OCI-LY7 (cell line): ENCODE data around the gene DNASE1L3. TPM values are rescaled to one million over a fixed set of nuclear protein-coding genes. Genes with fewer than 3 reads are reported as not detected.

ENCODE experiments used
- BruUV-seq: library from RNA; stranded (reverse); fragments of 400-500 nt; replicated peaks from 2 replicates; lab custom pipeline; 2021; lab: Mats Ljungman, UMichigan
- CTCF ChIA-PET: fragments of 300-600 bp; sonication (Branson Sonifier 250); formaldehyde crosslinking; loops from one replicate; lab custom pipeline; 2022; ENCODE audit warnings: antibody characterized with exemption; ENCODE audit not compliant: unreplicated experiment; lab: Charles Lee
- POLR2A ChIA-PET: fragments of 300-600 bp; sonication (Branson Sonifier 250); formaldehyde crosslinking; loops from one replicate; lab custom pipeline; 2022; ENCODE audit warnings: antibody characterized with exemption; lab: Charles Lee
- DNase-seq: peaks from one replicate; pipeline ENCODE4 v3.0.0-alpha.2; 2015; ENCODE audit warnings: low spot score
- H2AFZ ChIP-seq: fragments of 200-600 bp; sonication (generic), shearing (Covaris generic); 2 replicates; pipeline ENCODE4 v1.6.1; 2014; ENCODE audit warnings: mild to moderate bottlenecking, antibody characterized with exemption, low read length, moderate library complexity
- H3K27ac ChIP-seq: fragments of 200-600 bp; sonication (generic); 2 replicates; pipeline ENCODE4 v1.5.1; 2014; ENCODE audit warnings: mixed run types, low read depth, mild to moderate bottlenecking, moderate library complexity, low read length, inconsistent platforms; ENCODE audit not compliant: poor library complexity, severe bottlenecking
- H3K36me3 ChIP-seq: fragments of 200-600 bp; sonication (generic); 2 replicates; pipeline ENCODE4 v1.6.1; 2014; ENCODE audit warnings: mild to moderate bottlenecking, antibody characterized with exemption, low read length, moderate library complexity, mixed read lengths; ENCODE audit not compliant: insufficient read depth
- H3K4me1 ChIP-seq: fragments of 200-600 bp; sonication (generic); 2 replicates; pipeline ENCODE4 v1.5.1; 2014; ENCODE audit warnings: mild to moderate bottlenecking, low read length; ENCODE audit not compliant: insufficient read depth, poor library complexity, severe bottlenecking
- H3K4me2 ChIP-seq: fragments of 200-600 bp; sonication (generic); 2 replicates; pipeline ENCODE4 v1.6.1; 2014; ENCODE audit warnings: mild to moderate bottlenecking, low read length
- H3K4me3 ChIP-seq: fragments of 200-600 bp; sonication (generic); 2 replicates; pipeline ENCODE4 v1.5.1; 2014; ENCODE audit warnings: mild to moderate bottlenecking, low read depth, low read length; ENCODE audit not compliant: poor library complexity, severe bottlenecking
- H3K79me2 ChIP-seq: fragments of 200-600 bp; sonication (generic); 2 replicates; pipeline ENCODE4 v1.6.1; 2016; ENCODE audit warnings: low read depth, mild to moderate bottlenecking, low read length, moderate library complexity, mixed read lengths; ENCODE audit not compliant: insufficient read depth
- H3K9me2 ChIP-seq: fragments of 200-600 bp; sonication (generic); 2 replicates; pipeline ENCODE4 v1.6.1; 2016; ENCODE audit warnings: mild to moderate bottlenecking, low read length, mixed read lengths; ENCODE audit not compliant: insufficient read depth
- H3K9me3 ChIP-seq: fragments of 200-600 bp; sonication (generic); 2 replicates; pipeline ENCODE4 v1.6.1; 2014; ENCODE audit warnings: mild to moderate bottlenecking, mixed run types, low read length, mixed read lengths
- H4K20me1 ChIP-seq: fragments of 200-600 bp; sonication (generic); 2 replicates; pipeline ENCODE4 v1.6.1; 2014; ENCODE audit warnings: mild to moderate bottlenecking, antibody characterized with exemption, low read length, moderate library complexity, mixed read lengths; ENCODE audit not compliant: insufficient read depth
- EZH2phosphoT487 ChIP-seq: fragments of 200-600 bp; sonication (generic); IDR thresholded peaks from 2 replicates; pipeline ENCODE4 v1.6.1; 2018; ENCODE audit warnings: low read depth, borderline replicate concordance, mild to moderate bottlenecking, mixed run types, antibody characterized with exemption, low read length, moderate library complexity, mixed read lengths
- intact Hi-C: fragments of 100-400 bp; cut with micrococcal nuclease; formaldehyde crosslinking; loops from one replicate; pipeline ENCODE4 v1.10.0; 2022; ENCODE audit not compliant: unreplicated experiment
- total RNA-seq, 2 experiments: library from RNA; depleted of rRNA in 1 of 2; stranded (reverse); fragments of >200 nt in 1 of 2; shearing (Covaris generic) in 1 of 2; gene quantifications; 2 replicates each; pipeline ENCODE4 v1.2.3, GENCODE V29; 2014 to 2022
- TF ChIP-seq, protein P1 (sequence below): fragments of 200-600 bp; sonication (generic); conservative IDR thresholded peaks from 2 replicates; pipeline ENCODE4 v1.5.1; 2014; ENCODE audit warnings: mild to moderate bottlenecking, antibody characterized with exemption, low read length, moderate library complexity, mixed read lengths

Gene DNASE1L3
- total RNA-seq, 2 experiments from 2014 or later = 1.3 TPM; not detected in 1

DNA sequence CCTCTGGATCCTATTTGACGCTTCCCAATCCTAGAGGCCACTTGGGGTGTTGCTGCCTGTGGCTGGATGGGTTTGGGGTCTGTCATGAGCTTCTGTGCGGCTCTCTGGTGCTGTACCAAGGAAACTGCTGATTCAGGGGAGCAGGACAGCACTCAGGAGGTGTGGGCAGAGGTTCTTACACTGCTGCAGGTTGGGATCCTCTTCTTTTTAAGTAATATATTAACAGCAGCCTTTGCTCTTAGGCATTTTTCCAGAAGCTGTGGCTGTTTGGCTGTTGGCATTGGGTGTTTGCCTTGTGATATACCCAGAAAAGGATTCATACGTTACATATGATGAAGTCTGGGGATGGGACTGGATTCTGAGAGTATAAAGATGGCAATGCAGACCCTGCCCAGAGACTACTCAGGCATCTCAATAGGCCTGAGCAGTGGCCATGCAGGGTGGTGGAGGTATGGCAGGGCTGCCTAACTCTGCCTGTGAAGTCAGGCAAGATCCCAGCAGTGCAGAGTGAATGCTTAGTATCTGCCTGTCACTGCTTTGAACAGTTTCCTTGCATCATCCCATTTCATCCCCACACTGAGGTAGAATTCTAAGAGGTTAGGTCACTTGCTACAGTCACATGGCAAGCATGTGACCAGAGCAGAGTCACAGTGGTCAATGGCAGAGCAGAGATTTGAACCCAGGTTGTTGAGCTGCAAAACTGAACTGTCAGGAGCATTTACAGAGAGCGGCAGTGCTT is 30.7 kb upstream of the DNASE1L3 start:
- Histone ChIP-seq H3K9me3 (no peaks in the 10 kb centered on the region), H3K79me2 (no peaks in the 10 kb centered on the region), H3K4me1 (peaks cover 14% of the 10 kb centered on the region), H3K27ac (no peak overlapping the region), H2AFZ (no peak overlapping the region), H4K20me1 (no peaks in the 10 kb centered on the region), H3K9me2 (no peaks in the 10 kb centered on the region), H3K36me3 (no peaks in the 10 kb centered on the region), H3K4me3 (no peak overlapping the region), H3K4me2 (no peak overlapping the region)
- BruUV-seq = no TSS peak
- intact Hi-C loops = no loop called here
- TF ChIP-seq, protein P1, sequence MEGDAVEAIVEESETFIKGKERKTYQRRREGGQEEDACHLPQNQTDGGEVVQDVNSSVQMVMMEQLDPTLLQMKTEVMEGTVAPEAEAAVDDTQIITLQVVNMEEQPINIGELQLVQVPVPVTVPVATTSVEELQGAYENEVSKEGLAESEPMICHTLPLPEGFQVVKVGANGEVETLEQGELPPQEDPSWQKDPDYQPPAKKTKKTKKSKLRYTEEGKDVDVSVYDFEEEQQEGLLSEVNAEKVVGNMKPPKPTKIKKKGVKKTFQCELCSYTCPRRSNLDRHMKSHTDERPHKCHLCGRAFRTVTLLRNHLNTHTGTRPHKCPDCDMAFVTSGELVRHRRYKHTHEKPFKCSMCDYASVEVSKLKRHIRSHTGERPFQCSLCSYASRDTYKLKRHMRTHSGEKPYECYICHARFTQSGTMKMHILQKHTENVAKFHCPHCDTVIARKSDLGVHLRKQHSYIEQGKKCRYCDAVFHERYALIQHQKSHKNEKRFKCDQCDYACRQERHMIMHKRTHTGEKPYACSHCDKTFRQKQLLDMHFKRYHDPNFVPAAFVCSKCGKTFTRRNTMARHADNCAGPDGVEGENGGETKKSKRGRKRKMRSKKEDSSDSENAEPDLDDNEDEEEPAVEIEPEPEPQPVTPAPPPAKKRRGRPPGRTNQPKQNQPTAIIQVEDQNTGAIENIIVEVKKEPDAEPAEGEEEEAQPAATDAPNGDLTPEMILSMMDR = no peak
- no peak for TF ChIP-seq EZH2phosphoT487
- no peak for DNase-seq
- POLR2A ChIA-PET = interaction anchor here (2.0 kb wide), 1 partner anchor 29 kb away, joined by 9 read pairs; no protein-coding TSS in a partner anchor
- CTCF ChIA-PET = no interaction called here

DNA sequence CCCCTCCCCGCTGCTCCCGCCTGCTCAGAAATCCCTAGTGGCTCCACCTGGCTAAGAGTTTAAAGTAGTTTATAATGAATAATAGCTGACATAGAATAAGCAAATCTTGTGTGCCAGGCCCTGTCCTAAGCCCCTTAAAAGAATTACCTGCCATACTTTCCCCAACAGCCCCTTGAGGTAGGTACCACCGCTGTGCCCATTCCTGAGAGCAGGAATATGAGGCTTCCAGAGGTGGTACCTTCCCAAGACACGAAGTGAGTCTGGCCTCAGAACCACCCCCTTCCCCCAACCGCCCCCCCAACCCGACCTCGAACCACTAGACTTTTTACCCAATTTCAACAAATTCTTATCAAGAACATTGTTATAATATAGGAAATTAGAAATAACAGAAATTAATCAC is 28.1 kb upstream of the DNASE1L3 start:
- Histone ChIP-seq H3K36me3 (no peaks in the 10 kb centered on the region), H2AFZ (peak overlapping the region; percentile 78; the same call in 1 of the 2 replicates), H3K4me1 (peaks cover 18% of the 10 kb centered on the region), H3K4me3 (peak overlapping the region; percentile 80), H3K27ac (no peak overlapping the region), H4K20me1 (no peaks in the 10 kb centered on the region), H3K9me3 (no peaks in the 10 kb centered on the region), H3K9me2 (no peaks in the 10 kb centered on the region), H3K4me2 (peak overlapping the region; percentile 96), H3K79me2 (no peaks in the 10 kb centered on the region)
- DNase-seq = no peak
- ChIA-PET CTCF (interaction anchor here (1.0 to 2.0 kb wide), 2 partner anchors 51 to 69 kb away, joined by 3 to 5 read pairs; no protein-coding TSS in a partner anchor), POLR2A (interaction anchor here (0.6 to 1.4 kb wide), 4 partner anchors 12 to 702 kb away, joined by 3 to 4 read pairs (median 4); partner anchors contain the start of genes HTD2 and RPP14)
- no TSS peak for BruUV-seq
- no peak for TF ChIP-seq EZH2phosphoT487
- TF ChIP-seq, protein P1 = no peak
- intact Hi-C loops = loop anchor here (5.0 kb wide), 2 partner anchors 52 to 293 kb away; no protein-coding TSS in a partner anchor
